ENCODE data around the gene KSR2.

The KSR2 gene

DNA sequence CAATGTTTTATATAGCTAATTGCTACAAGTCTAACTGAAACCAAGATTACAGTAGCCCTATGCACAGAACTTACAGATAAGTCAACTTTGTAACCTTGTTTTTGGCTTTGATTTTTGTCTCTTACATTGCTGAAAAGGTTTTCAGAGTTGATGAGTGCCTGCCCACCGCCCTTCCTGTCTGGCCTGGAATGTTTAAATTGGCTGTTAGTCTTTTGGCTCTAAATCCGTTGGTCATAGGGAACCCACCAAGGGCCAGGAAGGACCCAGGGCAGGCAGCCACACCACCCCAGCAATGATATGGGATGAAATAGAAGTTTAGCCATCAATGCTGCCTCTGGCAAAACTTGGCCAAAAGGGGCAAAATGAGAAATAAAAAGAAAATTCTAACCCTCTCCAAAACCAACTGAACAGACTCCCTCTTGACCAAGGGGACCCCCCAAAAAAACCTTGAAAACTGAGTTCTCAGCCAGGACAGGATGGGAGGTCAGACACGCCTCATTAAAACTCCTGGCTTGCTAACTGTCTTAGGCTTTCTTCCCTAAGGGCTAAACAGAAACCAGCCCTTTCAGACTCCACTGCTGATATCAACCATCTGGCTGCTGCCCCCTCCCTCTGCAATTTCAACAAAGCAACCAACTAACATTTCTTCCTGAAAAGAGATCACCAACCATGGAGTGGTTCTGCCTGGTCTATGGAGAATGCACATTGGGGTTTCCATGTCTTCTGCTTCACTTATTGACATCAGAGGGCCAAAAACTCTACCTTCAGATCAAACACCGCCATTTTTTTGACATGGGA is 365.3 kb downstream of the KSR2 start:
- DNase-seq, result no peak

DNA sequence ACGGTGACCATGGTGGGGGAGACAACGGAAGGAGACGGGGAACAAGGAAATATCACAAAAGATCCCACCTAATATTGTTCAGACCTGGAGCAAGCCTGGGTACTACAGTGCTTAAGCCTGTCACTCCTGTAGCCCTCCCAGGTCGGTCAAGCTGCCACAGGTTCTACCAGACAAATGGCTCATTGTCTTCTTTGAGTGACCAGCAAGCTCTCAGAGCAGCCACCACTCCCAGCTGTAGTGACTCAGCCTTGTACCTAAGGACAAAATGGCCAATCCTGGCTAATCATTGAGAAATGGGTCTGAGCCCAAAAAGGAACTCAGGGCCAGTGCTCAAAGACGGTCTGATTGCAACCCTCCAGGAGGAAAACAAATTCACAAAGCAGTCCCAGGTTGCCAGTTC is 368.9 kb downstream of the KSR2 start:
- DNase-seq, result no peak

- DNase-seq, result no peak
These were observed 371.8 kb downstream of the KSR2 start for GRCh38 chr12:117596968-117597367.

GRCh38 chr12:117595751-117596150 is 373.0 kb downstream of the KSR2 start:
- no peak for DNase-seq

DNA sequence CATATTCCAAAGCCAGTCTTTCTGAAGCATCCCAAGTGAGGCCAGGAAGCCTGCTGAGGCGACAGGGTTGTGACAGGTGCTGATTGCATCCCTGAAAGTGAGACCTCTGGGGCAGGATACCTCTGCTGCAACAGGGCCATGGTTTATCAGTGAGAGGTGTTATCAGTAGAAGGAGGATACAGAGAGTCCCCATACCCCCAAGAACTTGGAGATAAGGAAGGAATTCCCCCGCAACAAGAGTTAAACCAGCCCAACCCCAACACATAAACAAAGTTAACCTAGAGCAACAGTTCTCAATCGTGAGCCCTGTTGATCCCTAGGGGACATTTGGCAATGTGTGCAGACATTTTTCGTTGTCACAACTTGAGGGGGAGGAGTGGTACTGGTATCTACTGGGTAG is 374.3 kb downstream of the KSR2 start:
- no peak for DNase-seq

- DNase-seq, result no peak
These were observed 374.9 kb downstream of the KSR2 start for GRCh38 chr12:117593815-117594400.

- no peak for DNase-seq
These were observed 376.0 kb downstream of the KSR2 start for GRCh38 chr12:117592588-117593305.

DNA sequence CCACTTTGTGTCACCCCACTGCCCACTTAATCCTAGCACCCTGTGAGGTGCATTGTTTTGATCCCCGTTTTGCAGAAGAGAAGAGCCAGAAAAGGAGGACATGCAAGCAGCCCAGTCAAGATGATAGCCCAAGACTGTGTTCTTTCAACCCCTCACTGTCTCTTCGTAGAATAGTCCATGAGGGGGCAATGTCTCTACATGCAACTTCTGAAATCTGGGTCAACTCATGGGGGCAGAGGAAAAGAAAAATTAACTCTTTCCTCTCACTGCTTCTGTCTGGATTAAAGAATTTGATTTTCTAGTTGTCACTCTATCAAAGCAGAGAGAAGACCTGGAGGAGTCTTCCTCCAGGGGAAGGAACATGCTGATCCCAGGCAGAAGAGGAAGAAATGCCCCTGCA is 377.8 kb downstream of the KSR2 start:
- DNase-seq, result no peak

DNA sequence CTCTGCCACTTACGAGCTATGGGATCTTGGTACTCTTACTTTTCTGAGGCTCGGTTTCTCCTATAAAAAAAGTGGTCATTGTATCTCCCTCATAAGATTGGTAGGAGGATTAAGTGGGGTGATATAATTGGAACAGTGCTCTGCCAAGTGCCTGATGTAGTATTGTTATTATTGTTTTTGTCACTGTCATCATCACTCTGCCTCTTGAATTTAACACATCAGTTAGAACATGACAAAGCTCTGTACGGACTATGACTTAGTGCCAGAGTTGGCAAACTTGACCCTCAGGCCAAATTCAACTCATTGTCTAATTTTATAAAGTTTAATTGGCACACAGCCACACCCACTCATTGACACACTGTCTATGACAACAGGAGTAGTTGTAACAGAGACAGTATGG is 378.4 kb downstream of the KSR2 start:
- no peak for DNase-seq

DNA sequence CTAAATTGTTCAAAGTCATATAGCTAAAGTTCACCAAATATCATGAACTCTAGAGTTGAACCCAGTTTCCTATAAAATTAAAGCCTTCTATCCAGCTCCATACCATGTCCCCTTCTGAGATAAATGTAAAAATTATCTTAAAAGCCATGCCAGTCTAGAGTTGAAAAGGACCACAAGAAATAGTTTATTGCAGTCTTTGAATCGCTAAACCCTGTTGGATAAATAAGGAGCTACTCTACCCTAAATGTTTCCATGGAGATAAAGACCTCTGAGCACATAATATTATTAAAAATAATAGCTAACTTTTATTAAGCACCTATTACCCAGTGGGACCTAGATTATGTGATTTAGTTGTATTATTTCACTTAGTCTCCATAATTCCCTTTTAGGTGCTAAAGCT is 379.8 kb downstream of the KSR2 start:
- no peak for DNase-seq

GRCh38 chr12:117587631-117588287 is 381.0 kb downstream of the KSR2 start:
- DNase-seq, result no peak

- DNase-seq, result no peak
These were observed 385.0 kb downstream of the KSR2 start for GRCh38 chr12:117583677-117584225.

DNA sequence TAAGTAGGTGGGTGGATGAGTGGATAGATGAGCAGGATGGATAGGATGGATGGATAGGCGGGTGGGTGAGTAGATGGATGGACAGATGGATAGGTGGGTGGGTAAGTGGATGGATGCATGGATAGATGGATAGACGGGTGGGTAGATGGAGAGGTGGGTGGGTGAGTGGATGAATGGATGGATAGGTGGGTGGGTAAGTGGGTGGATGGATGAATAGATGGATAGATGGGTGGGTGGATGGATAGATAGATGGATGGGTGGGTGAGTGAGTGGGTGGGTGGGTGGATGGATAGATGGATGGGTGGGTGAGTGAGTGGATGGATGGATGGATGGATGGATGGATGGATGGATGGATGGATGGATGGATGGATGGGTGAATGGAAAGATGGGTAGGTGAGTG is 385.7 kb downstream of the KSR2 start:
- DNase-seq, result no peak

- DNase-seq, result no peak
These were observed 386.5 kb downstream of the KSR2 start for GRCh38 chr12:117582135-117582784.

DNA sequence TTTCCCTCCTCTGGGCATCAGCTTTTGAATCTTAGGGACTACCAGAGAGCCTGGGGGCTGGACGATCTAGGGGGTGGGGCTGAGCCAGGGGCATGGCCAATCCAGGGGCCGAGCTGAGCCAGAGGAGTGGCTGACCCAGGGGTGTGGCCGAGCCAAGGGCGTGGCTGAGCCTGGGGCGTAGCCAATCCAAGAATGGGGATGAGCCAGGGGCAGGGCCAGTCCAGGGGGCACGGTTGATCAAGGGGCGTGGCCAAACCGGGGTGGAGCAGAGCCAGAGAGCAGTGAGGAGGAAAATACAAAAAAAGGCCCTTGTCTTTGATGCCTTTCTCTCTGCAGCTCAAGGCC is 388.1 kb downstream of the KSR2 start:
- DNase-seq, result no peak

GRCh38 chr12:117580015-117580717 is 388.6 kb downstream of the KSR2 start:
- no peak for DNase-seq

- no peak for DNase-seq
These were observed 391.6 kb downstream of the KSR2 start for GRCh38 chr12:117577122-117577657.

- no peak for DNase-seq
These were observed 392.7 kb downstream of the KSR2 start for GRCh38 chr12:117576053-117576452.

- DNase-seq, result no peak
These were observed 394.1 kb downstream of the KSR2 start for GRCh38 chr12:117574655-117575054.

- DNase-seq, result no peak
These were observed 396.0 kb downstream of the KSR2 start for GRCh38 chr12:117572755-117573154.

GRCh38 chr12:117571321-117571720 is 397.5 kb downstream of the KSR2 start:
- DNase-seq, result no peak

GRCh38 chr12:117570608-117571007 is 398.2 kb downstream of the KSR2 start:
- no peak for DNase-seq

Data from activated CD8-positive, alpha-beta memory T cell treated with anti-CD3 and anti-CD28 coated beads for 24 hours (primary cell).